CD14-positive monocyte (primary cell): Measurements from ENCODE around the gene KCNK6. TPM values are rescaled to one million over a fixed set of nuclear protein-coding genes. Genes with fewer than 3 reads are reported as not detected.

Experiments used
- DNase-seq, 3 donors: peaks; one replicate each; pipeline ENCODE4 v3.0.0-alpha.2; 2011 to 2022
- H2AFZ ChIP-seq: 2 replicates; pipeline ENCODE4 v1.6.0; 2012; ENCODE audit warnings: mild to moderate bottlenecking, low read depth, low read length, inconsistent platforms; ENCODE audit not compliant: insufficient read depth, poor library complexity, severe bottlenecking
- H3K27ac ChIP-seq, 2 donors: 1 replicate in 1 of 2; 2 replicates in 1 of 2; pipeline ENCODE4 v1.5.1; 2012 to 2013; ENCODE audit warnings: low read length in 2 of 2, control low read depth in 1 of 2, inconsistent platforms in 1 of 2, low read depth in 1 of 2, mild to moderate bottlenecking in 1 of 2
- H3K27me3 ChIP-seq, 2 donors: one replicate each; pipeline versions ENCODE4 v1.6.0 to v1.6.1; 2011 to 2013; ENCODE audit warnings: low read length in 2 of 2; ENCODE audit not compliant: control insufficient read depth in 2 of 2, insufficient read depth in 2 of 2
- H3K36me3 ChIP-seq, 2 donors: replicated peaks in 1 of 2; 1 replicate in 1 of 2; 2 replicates in 1 of 2; pipeline versions ENCODE4 v1.5.1 to v1.6.1; 2012 to 2013; ENCODE audit warnings: low read length in 2 of 2, control low read depth in 1 of 2, inconsistent platforms in 1 of 2, mild to moderate bottlenecking in 1 of 2; ENCODE audit not compliant: insufficient read depth in 2 of 2, control insufficient read depth in 1 of 2
- H3K4me1 ChIP-seq, 2 donors: 1 replicate in 1 of 2; 2 replicates in 1 of 2; pipeline versions ENCODE4 v1.5.1 to v1.6.1; 2012 to 2013; ENCODE audit warnings: low read length in 2 of 2, control low read depth in 1 of 2, inconsistent platforms in 1 of 2, mild to moderate bottlenecking in 1 of 2, moderate library complexity in 1 of 2; ENCODE audit not compliant: insufficient read depth in 2 of 2, control insufficient read depth in 1 of 2
- H3K4me2 ChIP-seq: replicated peaks from 2 replicates; pipeline ENCODE3; 2012; ENCODE audit warnings: low read length, moderate library complexity, mild to moderate bottlenecking; ENCODE audit not compliant: poor library complexity, severe bottlenecking; ENCODE audit errors: extremely low read depth
- H3K4me3 ChIP-seq, 3 experiments: fragments of 200-600 bp in 1 of 3; sonication (generic) in 1 of 3; replicated peaks in 1 of 3; 1 replicate in 2 of 3; 2 replicates in 1 of 3; pipeline ENCODE4 v1.5.1; 2011 to 2013; ENCODE audit warnings: low read length in 3 of 3, mild to moderate bottlenecking in 3 of 3, control low read depth in 2 of 3, low read depth in 2 of 3, inconsistent platforms in 1 of 3, moderate library complexity in 1 of 3
- H3K79me2 ChIP-seq: 2 replicates; pipeline ENCODE4 v1.6.0; 2012; ENCODE audit warnings: mild to moderate bottlenecking, control low read depth, inconsistent platforms, low read length, moderate library complexity; ENCODE audit not compliant: insufficient read depth
- H3K9ac ChIP-seq: 2 replicates; pipeline ENCODE4 v1.6.0; 2017; ENCODE audit warnings: low read length, mild to moderate bottlenecking; ENCODE audit not compliant: insufficient read depth, poor library complexity, severe bottlenecking
- H3K9me3 ChIP-seq, 2 donors: replicated peaks in 1 of 2; 1 replicate in 1 of 2; 2 replicates in 1 of 2; pipeline versions ENCODE4 v1.5.1 to v1.6.1; 2012 to 2013; ENCODE audit warnings: low read length in 2 of 2, control low read depth in 1 of 2; ENCODE audit not compliant: control insufficient read depth in 1 of 2, insufficient read depth in 1 of 2
- H4K20me1 ChIP-seq: 2 replicates; pipeline ENCODE4 v1.6.0; 2012; ENCODE audit warnings: mild to moderate bottlenecking, low read length, control low read depth, moderate library complexity; ENCODE audit not compliant: insufficient read depth
- H3K27ac Mint-ChIP-seq, 7 donors: one replicate each; pipeline ENCODE4 v1.8.0; 2020; ENCODE audit warnings: mild to moderate bottlenecking in 7 of 7, mixed read lengths in 7 of 7, moderate library complexity in 6 of 7, inconsistent platforms in 2 of 7
- H3K27me3 Mint-ChIP-seq, 3 donors: one replicate each; pipeline ENCODE4 v1.8.0; 2021 to 2022; ENCODE audit warnings: low read depth in 3 of 3, mild to moderate bottlenecking in 3 of 3, mixed read lengths in 3 of 3, moderate library complexity in 3 of 3, inconsistent platforms in 1 of 3
- H3K36me3 Mint-ChIP-seq, 2 donors: one replicate each; pipeline ENCODE4 v1.8.0; 2020; ENCODE audit warnings: mixed read lengths in 2 of 2, inconsistent platforms in 1 of 2, mild to moderate bottlenecking in 1 of 2
- H3K4me1 Mint-ChIP-seq: one replicate; pipeline ENCODE4 v1.8.0; 2020; ENCODE audit warnings: mild to moderate bottlenecking, mixed read lengths
- H3K4me3 Mint-ChIP-seq, 2 donors: one replicate each; pipeline ENCODE4 v1.8.0; 2020; ENCODE audit warnings: mild to moderate bottlenecking in 2 of 2, mixed read lengths in 2 of 2, moderate library complexity in 1 of 2
- H3K9me3 Mint-ChIP-seq, 7 donors: one replicate each; pipeline ENCODE4 v1.8.0; 2020 to 2022; ENCODE audit warnings: mixed read lengths in 7 of 7, mild to moderate bottlenecking in 6 of 7, moderate library complexity in 6 of 7, inconsistent platforms in 2 of 7
- WGBS: methylation state at CpG from one replicate; pipeline ENCODE4 v1.1.5; 2013; ENCODE audit warnings: missing lambda C conversion rate; ENCODE audit not compliant: insufficient coverage; 5-methylcytosine and 5-hydroxymethylcytosine counted together
- intact Hi-C, 2 donors: fragments of 100-400 bp; cut with micrococcal nuclease; formaldehyde crosslinking; loops; one replicate each; pipeline versions ENCODE4 v1.15.0 to v1.15.1; 2023
- polyA plus RNA-seq, 3 donors: library from polyadenylated mRNA; depleted of rRNA in 1 of 3; unstranded in 2 of 3; stranded (reverse) in 1 of 3; fragments of 300-500 nt in 2 of 3; fragments of >200 nt in 1 of 3; fragmentation: Illumina TruSeq in 2 of 3; gene quantifications; 1 replicate in 2 of 3; 2 replicates in 1 of 3; pipeline ENCODE4 v1.2.3, GENCODE V29; 2012 to 2021
- TF ChIP-seq, protein P1 (sequence below): fragments of 200-600 bp; IDR thresholded peaks from one replicate; pipeline ENCODE4 v1.8.0; 2022; ENCODE audit warnings: antibody characterized with exemption, mild to moderate bottlenecking

The KCNK6 gene
- polyA plus RNA-seq, 3 donors = 7.3 to 21.5 (median 8.7) TPM

DNA sequence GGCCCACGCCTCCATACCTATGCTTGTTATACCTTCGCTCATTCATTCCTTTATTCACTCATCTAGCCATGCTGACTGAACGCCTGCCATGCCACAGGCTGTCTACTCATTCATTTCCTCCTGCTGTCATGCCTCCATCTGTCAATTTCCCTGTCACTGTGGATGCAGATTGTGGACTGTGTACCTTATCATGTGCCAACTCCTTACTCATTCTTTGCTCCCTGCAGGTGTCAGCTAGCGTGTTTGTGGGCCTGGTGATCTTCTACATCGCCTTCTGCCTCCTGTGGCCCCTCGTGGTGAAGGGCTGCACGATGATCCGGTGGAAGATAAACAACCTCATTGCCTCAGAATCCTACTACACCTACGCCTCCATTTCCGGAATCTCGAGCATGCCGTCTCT is 50.7 kb downstream of the KCNK6 start:
- Histone ChIP-seq H3K9me3 (no peaks in the 10 kb centered on the region), H3K4me3 (no peak overlapping the region), H3K36me3 (no peaks in the 10 kb centered on the region), H3K4me1 (peaks cover 9 to 11% of the 10 kb centered on the region in 2 donors), H3K9ac (no peak overlapping the region), H3K27ac (no peak overlapping the region), H3K79me2 (peaks cover 6% of the 10 kb centered on the region), H3K4me2 (no peak overlapping the region), H2AFZ (no peak overlapping the region), H3K27me3 (no peaks in the 10 kb centered on the region), H4K20me1 (no peaks in the 10 kb centered on the region)
- intact Hi-C loops = loop anchor here in 1 of 2 donors (5.0 kb wide), 2 partner anchors 53 to 138 kb away; partner anchors contain the start of genes KCNK6 and YIF1B
- H3K4me3 Mint-ChIP-seq = no peak overlapping the region
- H3K27me3 Mint-ChIP-seq = peaks cover 12 to 16% (median 16%) of the 10 kb centered on the region in 3 donors
- peaks cover 9% of the 10 kb centered on the region for H3K4me1 Mint-ChIP-seq
- TF ChIP-seq, protein P1, sequence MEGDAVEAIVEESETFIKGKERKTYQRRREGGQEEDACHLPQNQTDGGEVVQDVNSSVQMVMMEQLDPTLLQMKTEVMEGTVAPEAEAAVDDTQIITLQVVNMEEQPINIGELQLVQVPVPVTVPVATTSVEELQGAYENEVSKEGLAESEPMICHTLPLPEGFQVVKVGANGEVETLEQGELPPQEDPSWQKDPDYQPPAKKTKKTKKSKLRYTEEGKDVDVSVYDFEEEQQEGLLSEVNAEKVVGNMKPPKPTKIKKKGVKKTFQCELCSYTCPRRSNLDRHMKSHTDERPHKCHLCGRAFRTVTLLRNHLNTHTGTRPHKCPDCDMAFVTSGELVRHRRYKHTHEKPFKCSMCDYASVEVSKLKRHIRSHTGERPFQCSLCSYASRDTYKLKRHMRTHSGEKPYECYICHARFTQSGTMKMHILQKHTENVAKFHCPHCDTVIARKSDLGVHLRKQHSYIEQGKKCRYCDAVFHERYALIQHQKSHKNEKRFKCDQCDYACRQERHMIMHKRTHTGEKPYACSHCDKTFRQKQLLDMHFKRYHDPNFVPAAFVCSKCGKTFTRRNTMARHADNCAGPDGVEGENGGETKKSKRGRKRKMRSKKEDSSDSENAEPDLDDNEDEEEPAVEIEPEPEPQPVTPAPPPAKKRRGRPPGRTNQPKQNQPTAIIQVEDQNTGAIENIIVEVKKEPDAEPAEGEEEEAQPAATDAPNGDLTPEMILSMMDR = no peak
- H3K9me3 Mint-ChIP-seq = peaks cover 0 to 2% (median 0%) of the 10 kb centered on the region in 7 donors
- H3K27ac Mint-ChIP-seq = peak overlapping the region in 1 of 7 donors; percentile 60
- WGBS = 89% methylated on average over 10 of the region's 12 CpGs
- no peaks in the 10 kb centered on the region for H3K36me3 Mint-ChIP-seq
- DNase-seq = no peak

DNA sequence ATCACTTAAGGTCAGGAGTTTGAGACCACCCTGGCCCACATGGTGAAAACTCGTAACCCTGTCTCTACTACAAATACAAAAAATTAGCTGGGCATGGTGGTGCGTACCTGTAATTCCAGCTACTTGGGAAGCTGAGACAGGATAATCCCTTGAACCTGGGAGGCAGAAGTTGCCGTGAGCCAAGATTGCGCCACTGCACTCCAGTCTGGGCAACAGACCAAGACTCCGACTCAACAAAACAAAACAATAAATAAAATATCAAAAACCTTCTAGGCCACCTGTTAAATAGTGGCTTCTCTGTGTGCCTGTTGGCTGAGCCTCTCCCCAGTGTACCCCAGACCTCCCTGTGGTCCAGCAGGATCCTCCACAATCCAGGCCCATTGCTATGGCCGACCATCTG is 51.4 kb downstream of the KCNK6 start:
- intact Hi-C loops = loop anchor here in 1 of 2 donors (5.0 kb wide), 2 partner anchors 54 to 139 kb away; partner anchors contain the start of genes KCNK6 and YIF1B

More for the DNA sequence above, 51.4 kb downstream of the KCNK6 start:
- peaks cover 16 to 19% of the 10 kb centered on the region in 2 donors for H3K4me1 ChIP-seq
- peaks cover 0 to 1% of the 10 kb centered on the region in 2 donors for H3K36me3 ChIP-seq
- Mint-ChIP-seq H3K27ac (no peak overlapping the region), H3K4me1 (peaks cover 16% of the 10 kb centered on the region), H3K9me3 (peaks cover 0 to 1% (median 0%) of the 10 kb centered on the region in 7 donors), H3K36me3 (peaks cover under 1 to 2% of the 10 kb centered on the region in 2 donors), H3K27me3 (peaks cover 12 to 13% (median 13%) of the 10 kb centered on the region in 3 donors), H3K4me3 (no peak overlapping the region)
- H3K9me3 ChIP-seq = no peaks in the 10 kb centered on the region
- no peak for DNase-seq
- TF ChIP-seq, protein P1 = no peak
- H3K4me2 ChIP-seq = no peak overlapping the region
- H3K27me3 ChIP-seq = no peaks in the 10 kb centered on the region
- H3K9ac ChIP-seq = no peak overlapping the region
- H4K20me1 ChIP-seq = peaks cover 7% of the 10 kb centered on the region
- H3K79me2 ChIP-seq = peaks cover 14% of the 10 kb centered on the region
- H3K4me3 ChIP-seq = no peak overlapping the region
- WGBS = 69% methylated on average over 4 of the region's 6 CpGs
- no peak overlapping the region for H2AFZ ChIP-seq
- no peak overlapping the region for H3K27ac ChIP-seq
